GM19397 (cell line): ENCODE measurements around the gene KIAA1217.

Experiments
- ATAC-seq: cut with Tn5 transposase; IDR thresholded peaks from one replicate; pipeline ENCODE4 v1.9.1; 2021; ENCODE audit warnings: mild to moderate bottlenecking, moderate library complexity; ENCODE audit not compliant: unreplicated experiment

The KIAA1217 gene

GRCh38 chr10:24358022-24358421 lies 149.1 kb downstream of the KIAA1217 start:
- ATAC-seq, result no peak

DNA sequence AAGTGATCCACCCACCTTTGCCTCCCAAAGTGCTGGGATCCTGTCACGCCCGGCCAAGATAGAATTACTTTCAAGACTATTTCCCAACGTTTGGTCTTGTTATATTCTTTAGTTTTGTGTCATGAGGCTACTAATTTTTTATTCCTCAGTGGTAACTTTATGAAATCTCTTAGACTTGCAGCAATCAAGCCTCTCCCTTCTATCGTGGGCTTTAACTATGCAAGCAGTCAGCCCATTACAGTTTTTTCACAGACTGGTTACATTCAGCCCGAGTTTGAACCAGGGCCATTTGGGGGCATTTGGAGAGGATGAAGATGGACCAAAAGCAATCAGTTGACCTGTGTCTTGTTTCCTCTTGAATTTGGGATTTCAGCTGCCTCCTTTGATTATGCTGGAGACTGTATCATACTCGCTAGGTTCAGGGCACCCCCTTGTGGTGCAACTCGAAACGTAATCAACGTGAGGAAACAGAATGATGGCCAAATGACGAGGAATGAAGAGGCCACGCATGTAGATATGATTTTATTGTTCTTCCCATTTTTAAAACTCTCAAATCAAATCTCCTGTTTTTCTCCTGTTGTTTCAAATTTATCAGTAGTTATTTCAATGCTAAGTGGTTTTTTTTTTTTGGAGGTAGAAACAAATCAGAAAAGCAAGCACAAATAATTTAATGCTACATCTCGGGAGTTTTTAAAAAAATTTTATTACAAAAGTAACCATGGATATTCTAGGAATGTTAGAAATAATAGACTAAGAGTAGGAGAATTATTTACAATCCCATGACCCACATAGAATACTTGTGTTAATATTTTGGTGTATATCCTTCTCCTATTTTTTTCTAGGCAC lies 151.6 kb downstream of the KIAA1217 start:
- peak; percentile 61 for ATAC-seq

DNA sequence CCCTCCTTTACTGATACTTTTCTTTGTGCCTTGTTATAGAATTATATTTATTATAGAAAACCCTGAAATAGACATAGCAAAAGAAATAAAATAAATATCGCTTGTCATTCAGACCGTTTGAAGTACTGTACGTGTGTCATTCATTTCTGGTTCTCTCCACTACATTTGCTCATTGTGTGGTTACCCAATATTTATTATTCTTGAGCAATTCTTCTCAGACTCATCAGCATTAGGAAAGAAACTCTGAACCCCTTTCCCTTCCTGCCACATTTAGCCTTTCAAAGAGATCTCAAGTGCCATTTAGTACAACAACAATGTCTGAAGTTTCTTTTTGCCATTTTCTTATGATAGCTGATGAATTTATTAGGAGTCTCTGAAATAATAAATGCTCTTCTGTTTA lies 154.1 kb downstream of the KIAA1217 start:
- no peak for ATAC-seq

GRCh38 chr10:24367688-24368087 lies 158.8 kb downstream of the KIAA1217 start:
- no peak for ATAC-seq

DNA sequence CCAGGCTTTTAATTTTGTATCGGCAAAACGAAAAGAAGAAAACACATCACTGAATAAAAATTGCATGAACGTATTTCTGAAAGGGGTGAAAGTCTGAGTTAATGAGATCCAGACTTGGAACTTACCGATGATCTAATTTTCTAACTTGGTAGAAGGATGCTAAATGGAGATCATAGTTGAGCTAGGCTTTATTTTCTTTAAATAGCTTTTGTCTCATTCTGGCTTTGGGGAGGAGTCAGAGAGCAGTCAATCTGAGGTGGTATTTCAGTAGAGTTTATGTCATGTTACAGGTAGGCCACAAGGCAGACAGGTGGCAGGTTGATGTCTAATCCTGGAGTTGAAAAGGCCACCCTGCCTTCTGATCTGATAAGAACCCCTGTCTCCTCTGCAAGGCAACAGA lies 161.9 kb downstream of the KIAA1217 start:
- no peak for ATAC-seq

DNA sequence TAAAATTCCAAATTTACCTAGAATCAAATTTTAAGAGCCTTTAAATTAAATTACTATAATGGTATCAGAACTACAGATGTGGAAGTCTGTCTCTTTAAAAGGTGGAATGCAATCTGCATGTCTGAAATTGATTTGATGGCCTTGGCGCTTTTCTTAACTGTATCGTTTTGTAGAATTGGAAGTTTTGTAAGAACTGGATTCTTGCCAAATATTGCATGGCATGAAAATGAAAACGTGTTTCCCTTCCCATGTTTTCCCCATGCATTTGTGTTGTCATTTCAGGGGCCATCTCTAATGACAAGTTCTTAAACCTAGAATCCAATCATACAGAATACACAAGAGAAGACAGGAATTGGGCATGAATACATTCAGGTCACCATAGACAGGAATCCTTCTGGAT lies 162.5 kb downstream of the KIAA1217 start:
- no peak for ATAC-seq

DNA sequence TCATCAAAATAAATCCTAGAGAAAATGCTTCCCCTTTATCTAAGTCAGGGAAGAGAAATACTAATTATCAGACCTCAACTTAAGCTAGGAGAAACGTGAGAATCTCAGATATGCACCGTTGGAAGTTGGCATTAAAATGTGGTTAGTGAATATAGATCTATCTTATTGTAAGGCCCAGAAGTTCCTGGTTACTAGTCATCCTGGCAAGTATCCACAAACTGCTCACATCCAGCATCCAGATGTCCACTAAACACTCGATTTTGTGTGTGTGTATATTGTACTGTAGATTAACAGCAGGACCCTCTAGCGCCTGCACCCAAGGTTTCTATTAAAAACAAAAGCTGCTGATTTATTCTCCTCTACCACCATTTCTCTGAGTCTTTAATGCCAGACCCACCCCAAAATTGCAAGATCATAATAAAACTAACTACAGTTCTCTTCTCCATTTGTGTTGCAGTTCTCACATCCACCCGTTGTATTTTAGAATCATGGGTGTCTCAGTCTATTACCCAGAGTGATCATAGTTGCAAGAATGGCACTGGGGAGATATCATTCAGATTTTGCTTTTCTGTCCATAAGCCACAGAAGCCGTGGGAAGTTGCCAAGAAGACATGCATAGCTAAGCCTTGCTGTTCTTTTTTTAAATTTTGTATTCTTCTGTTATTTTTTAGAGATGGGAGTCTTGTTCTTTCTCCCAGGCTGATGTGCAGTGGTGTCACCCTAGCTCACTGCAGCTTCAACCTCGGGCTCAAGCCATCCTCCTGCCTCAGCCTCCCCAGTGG lies 165.4 kb downstream of the KIAA1217 start:
- no peak for ATAC-seq

- ATAC-seq, result no peak
Measured at GRCh38 chr10:24375510-24375909, 166.6 kb downstream of the KIAA1217 start.

GRCh38 chr10:24376731-24377130 lies 167.8 kb downstream of the KIAA1217 start:
- ATAC-seq, result no peak

GRCh38 chr10:24378126-24378920 lies 169.4 kb downstream of the KIAA1217 start:
- no peak for ATAC-seq

- ATAC-seq, result no peak
Measured at GRCh38 chr10:24381235-24382010, 172.5 kb downstream of the KIAA1217 start.

DNA sequence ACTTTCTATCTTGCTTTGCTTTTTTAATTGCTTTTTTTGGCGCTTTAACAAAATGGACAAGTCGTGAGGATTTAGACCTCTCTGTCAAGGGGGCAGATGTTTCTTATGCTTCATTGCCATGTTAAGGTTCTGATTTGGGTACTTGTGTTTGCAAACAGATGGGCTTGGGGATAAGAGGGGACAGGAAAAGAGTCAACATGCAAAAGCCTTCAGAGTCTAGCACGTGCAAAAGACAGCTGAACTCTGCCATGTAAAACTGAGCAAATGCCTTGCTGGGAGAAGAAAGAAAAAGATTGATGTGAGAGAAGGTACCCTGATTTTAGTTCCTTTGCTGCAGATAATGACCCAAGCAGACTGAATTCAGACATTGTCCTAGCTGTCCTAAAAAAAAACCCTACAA lies 173.1 kb downstream of the KIAA1217 start:
- ATAC-seq, result no peak

DNA sequence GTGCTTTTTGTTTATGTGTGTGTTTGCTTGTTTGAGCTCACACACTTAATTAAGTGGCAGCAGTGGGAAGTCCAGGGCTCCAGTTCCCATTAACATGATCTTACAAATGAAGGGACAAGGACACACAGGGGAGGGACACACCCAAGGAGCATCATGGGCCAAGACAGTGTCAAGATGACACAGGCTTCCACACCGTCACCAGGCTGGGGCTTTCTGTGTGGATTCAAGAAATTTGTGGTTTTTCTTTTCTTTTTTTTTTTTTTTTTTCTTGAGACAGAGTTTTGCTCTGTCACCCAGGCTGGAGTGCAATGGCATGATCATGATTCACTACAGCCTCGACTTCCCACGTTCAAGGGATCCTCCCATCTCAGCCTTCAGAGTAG lies 173.6 kb downstream of the KIAA1217 start:
- no peak for ATAC-seq

- peak; percentile 56 for ATAC-seq
Measured at GRCh38 chr10:24382979-24383663, 174.2 kb downstream of the KIAA1217 start.

DNA sequence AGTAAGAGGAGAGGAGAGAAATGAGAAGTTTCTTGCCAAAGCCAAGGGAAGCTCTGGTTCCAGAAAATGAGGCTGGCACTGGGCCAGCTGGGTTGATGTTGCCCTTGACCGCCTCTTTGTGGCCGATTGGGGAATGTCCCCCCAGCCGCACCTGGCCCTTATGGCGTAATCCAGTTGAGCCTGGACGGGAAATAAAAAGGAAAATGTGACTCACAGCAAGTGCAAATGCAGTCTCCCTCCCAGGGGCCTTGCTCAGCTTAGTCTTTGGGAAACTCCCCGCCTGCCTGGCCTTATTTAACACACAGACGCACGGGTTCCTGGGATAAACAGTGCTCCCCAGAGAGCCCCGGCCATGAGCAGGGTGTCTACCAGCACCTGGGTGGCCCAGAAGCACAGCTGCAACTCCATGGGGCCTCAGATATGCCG lies 174.8 kb downstream of the KIAA1217 start:
- peak; percentile 87 for ATAC-seq

GRCh38 chr10:24384954-24385353 lies 176.0 kb downstream of the KIAA1217 start:
- ATAC-seq, result no peak

GRCh38 chr10:24385776-24386175 lies 176.8 kb downstream of the KIAA1217 start:
- ATAC-seq, result no peak

DNA sequence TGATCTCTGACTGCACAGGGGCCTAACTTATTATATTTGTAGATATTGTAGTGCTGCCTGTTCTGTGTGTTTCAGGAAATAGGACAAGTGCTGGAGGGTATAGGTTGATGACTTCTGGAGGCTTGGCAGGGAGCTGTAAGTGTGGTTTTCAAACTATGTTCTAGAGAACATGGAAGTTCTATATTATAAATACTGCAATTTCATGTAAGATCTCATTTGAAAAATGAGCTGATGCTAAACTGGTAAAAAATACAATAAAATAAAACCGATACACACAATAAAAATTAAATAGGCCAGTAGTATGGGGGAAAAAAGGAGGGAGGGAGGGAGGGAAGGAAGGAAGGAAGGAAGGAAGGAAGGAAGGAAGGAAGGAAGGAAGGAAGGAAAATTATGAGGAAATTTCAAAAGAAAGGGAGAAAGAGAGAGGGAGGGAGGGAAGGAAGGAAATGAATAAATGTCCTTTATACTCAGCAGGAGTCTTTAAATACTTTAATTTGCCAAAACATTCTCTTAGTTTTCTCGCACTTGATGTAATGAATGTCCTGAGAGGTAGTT lies 181.3 kb downstream of the KIAA1217 start:
- ATAC-seq, result no peak

GRCh38 chr10:24390746-24391145 lies 181.8 kb downstream of the KIAA1217 start:
- no peak for ATAC-seq

DNA sequence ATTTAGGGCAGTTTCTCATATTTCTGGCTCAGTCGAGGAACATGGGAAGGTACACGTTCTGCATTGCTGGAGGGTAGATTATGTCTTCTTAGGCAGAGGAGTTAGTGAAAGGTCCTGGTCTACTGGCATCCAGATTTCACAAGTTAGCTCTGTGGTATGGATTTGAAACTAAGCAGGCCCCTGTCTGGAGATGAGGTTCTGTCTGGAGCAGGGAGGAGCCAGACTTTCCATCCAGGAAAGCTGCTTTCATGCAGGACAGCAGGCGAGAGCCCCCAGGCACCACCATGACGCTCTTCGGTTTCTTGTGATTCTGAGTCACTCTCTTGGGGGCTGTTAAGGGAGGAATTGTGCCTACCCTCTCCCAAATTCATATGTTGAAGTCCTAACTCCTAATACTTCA lies 184.3 kb downstream of the KIAA1217 start:
- no peak for ATAC-seq
